AG04449 (cell line): Measurements from ENCODE around the gene USP8.
"Not testable (repeated sequence)": the region's sequence is repeated elsewhere in the genome, so short reads cannot be mapped to it uniquely, and the experiment has no call there.

Experiments used
- CTCF ChIA-PET: fragments of 350-600 bp; formaldehyde crosslinking; extraction: SDS; loops from one replicate; lab custom pipeline; 2021; ENCODE audit warnings: antibody characterized with exemption; lab: Yijun Ruan, JAX
- POLR2A ChIA-PET: fragments of 400-600, 350-600 bp; formaldehyde crosslinking; extraction: SDS; loops from one replicate; lab custom pipeline; 2020; ENCODE audit warnings: antibody characterized with exemption, inconsistent platforms; lab: Yijun Ruan, JAX
- DNase-seq: peaks from one replicate; pipeline ENCODE4 v3.0.0-alpha.2; 2010; ENCODE audit warnings: low read depth, low spot score
- H3K4me3 ChIP-seq: 2 replicates; pipeline ENCODE4 v1.5.1; 2011; ENCODE audit warnings: low read depth, mild to moderate bottlenecking, control low read depth, low read length
- TF ChIP-seq, protein P1 (sequence below): IDR thresholded peaks from one replicate; pipeline ENCODE4 v1.5.1; 2011; ENCODE audit warnings: mild to moderate bottlenecking, moderate library complexity, low read length, control low read depth, inconsistent platforms; ENCODE audit not compliant: insufficient read depth; ENCODE audit errors: missing control alignments

USP8 gene

DNA sequence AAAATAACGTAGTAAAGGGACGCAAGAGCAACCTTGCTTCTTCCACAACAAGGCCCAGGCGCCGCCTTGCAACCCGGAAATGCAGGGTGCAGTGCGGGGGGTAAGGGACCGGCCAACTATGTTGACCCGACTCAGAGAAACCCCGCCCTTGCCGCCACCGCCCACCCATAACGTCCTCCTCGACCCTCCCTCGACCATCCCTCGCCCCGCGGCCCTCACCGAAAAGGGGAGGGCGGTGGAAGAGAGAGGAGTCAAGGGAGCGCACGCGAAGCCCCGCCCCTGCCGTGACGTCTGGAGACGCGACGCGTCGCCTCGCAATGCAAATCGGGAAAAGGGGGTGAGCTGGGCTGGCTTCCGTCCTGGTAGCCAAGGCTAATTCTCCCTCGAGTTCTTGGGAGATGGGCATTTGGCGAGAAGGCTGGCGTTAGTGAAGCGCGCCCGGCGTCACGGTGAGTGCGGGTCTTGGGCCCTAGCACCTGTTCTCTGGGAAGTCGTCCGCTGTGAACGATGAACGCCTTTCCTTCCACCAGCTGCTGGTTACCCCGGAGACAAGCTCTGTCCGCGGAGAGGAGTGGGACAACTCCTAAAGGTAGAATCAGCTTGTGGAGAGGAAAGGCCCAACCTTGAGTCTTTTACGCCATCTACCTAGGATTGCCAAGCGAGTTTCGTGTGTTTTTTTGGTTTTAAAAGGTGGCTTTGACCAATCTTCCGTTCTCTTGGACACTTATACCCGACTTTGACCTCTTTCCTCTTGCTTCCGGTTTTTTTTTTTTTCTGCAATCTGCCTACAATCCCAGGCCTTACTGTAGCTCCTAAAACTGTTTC is at the start of gene USP8:
Gene USP8, plus strand, starts transcription at position 340 of the 825 bp plus-strand sequence. CDS start 14,669 bp downstream, outside the sequence.
- DNase-seq, result peak; percentile 61
- H3K4me3 ChIP-seq, result peak within 1 kb of the TSS; percentile 88
- ChIA-PET CTCF (no interaction called here), POLR2A (interaction anchor here (0.5 to 1.5 kb wide), 6 partner anchors 17 to 389 kb away, joined by 3 to 7 read pairs (median 3); partner anchors contain the start of gene GABPB1)
- TF ChIP-seq, protein P1, sequence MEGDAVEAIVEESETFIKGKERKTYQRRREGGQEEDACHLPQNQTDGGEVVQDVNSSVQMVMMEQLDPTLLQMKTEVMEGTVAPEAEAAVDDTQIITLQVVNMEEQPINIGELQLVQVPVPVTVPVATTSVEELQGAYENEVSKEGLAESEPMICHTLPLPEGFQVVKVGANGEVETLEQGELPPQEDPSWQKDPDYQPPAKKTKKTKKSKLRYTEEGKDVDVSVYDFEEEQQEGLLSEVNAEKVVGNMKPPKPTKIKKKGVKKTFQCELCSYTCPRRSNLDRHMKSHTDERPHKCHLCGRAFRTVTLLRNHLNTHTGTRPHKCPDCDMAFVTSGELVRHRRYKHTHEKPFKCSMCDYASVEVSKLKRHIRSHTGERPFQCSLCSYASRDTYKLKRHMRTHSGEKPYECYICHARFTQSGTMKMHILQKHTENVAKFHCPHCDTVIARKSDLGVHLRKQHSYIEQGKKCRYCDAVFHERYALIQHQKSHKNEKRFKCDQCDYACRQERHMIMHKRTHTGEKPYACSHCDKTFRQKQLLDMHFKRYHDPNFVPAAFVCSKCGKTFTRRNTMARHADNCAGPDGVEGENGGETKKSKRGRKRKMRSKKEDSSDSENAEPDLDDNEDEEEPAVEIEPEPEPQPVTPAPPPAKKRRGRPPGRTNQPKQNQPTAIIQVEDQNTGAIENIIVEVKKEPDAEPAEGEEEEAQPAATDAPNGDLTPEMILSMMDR, result no peak

- DNase-seq, result no peak
- TF ChIP-seq, protein P1, result no peak
- POLR2A ChIA-PET, result no interaction called here
- CTCF ChIA-PET, result no interaction called here
- no peak overlapping the region for H3K4me3 ChIP-seq
These were observed 46.1 kb upstream of the USP8 start for GRCh38 chr15:50377867-50378751.

GRCh38 chr15:50378776-50379175 is 45.4 kb upstream of the USP8 start:
- POLR2A ChIA-PET, result no interaction called here
- no peak for DNase-seq
- TF ChIP-seq, protein P1, result no peak
- CTCF ChIA-PET, result no interaction called here
- no peak overlapping the region for H3K4me3 ChIP-seq

- CTCF ChIA-PET, DNase-seq, POLR2A ChIA-PET, H3K4me3 ChIP-seq: not testable (repeated sequence)
These were observed 44.8 kb upstream of the USP8 start for GRCh38 chr15:50379413-50379812.

DNA sequence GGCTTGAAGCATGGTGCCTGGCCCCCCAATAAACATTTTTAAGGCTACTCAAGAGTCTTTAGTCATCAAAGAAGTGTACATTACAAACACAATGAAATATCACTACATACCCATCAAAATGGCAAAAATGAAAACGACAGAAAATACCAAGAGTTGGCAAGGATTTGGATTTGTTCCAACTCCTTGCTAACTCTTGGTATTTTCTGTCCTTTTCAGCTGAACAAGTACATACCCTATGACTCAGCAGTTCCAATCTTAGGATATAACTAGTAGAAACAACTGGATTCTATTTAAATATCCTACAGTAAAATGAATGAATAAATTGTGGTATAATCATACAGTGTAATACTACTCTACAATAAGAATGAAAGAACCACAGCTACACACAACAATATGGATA is 44.1 kb upstream of the USP8 start:
- CTCF ChIA-PET, result interaction anchor here (0.7 kb wide), 1 partner anchor 119 kb away, joined by 3 read pairs; no protein-coding TSS in a partner anchor

DNA sequence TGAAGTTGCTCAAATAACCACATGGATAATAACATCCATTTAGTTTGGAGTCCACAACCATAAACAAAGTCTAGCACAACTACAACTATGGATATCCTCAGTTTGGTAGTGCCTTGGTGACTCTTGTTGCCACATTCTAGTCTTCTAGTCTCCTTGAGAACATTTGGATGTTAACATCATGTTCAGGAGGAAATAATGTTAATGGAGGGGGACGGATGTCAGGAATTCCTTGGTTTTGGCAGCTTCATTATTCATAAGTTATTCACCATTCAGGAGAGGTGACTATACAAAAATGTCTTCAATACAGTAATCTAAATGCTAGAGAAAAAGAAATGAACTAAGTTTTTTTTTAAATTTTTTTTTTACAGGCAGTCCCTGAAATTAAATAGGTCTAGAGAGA is 42.8 kb upstream of the USP8 start:
- POLR2A ChIA-PET, result no interaction called here
- H3K4me3 ChIP-seq, result no peak overlapping the region
- no peak for DNase-seq
- TF ChIP-seq, protein P1, result no peak
- CTCF ChIA-PET, result interaction anchor here (0.5 to 1.0 kb wide), 2 partner anchors 9 to 146 kb away, joined by 3 to 4 read pairs; no protein-coding TSS in a partner anchor

More for the DNA sequence above, 44.1 kb upstream of the USP8 start:
- DNase-seq, result no peak
- TF ChIP-seq, protein P1, result no peak
- POLR2A ChIA-PET, result no interaction called here
- no peak overlapping the region for H3K4me3 ChIP-seq

- CTCF ChIA-PET, POLR2A ChIA-PET, DNase-seq, H3K4me3 ChIP-seq: not testable (repeated sequence)
These were observed 41.8 kb upstream of the USP8 start for GRCh38 chr15:50382408-50382807.
